Thyroid gland (tissue), 4 donors: ENCODE measurements around the gene SUGCT.

Source experiments
- POLR2A ChIP-seq, 2 donors: fragments of 450-650 bp; IDR thresholded peaks; one replicate each; pipeline ENCODE4 v1.6.1; 2017; ENCODE audit warnings: antibody characterized with exemption in 2 of 2, mild to moderate bottlenecking in 2 of 2, moderate library complexity in 1 of 2
- TF ChIP-seq, protein P1 (sequence below), 6 experiments: fragments of 200-600 bp in 3 of 6; fragments of 450-650 bp in 3 of 6; sonication (generic) in 3 of 6; IDR thresholded peaks; one replicate each; pipeline ENCODE4 v1.5.1; 2016 to 2019; ENCODE audit warnings: antibody characterized with exemption in 6 of 6, mild to moderate bottlenecking in 2 of 6, inconsistent platforms in 1 of 6, moderate library complexity in 1 of 6

DNA sequence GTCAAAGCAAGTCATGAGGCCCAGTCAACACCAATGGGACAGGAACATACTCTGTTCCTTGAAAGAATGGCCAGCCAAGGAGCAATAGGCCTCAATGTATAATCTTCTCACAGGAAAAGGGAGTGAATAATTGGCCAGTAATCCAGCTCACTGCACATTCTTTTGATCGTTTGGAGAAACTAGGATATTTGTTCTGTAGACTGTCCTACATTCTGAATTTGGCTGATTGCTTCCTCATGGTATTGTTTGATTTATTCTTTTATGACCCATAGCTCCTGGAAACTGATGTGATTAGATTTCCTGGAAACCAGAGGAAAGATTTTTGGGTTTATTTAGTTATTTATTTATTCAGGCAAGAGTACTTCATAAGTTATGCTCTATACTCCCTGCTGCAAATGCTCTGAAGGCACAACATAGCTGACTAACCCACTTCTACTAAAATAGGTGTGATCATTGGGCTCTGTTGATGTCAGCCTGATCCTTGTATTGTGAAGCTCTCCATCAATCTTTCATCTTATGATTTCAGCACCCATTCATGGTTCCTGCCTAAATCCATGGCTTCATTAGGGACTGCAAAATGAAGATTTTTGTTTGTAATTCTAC, 745.2 kb downstream of the SUGCT start:
- no peak for TF ChIP-seq POLR2A (IDR thresholded peaks at IDR 0.05)
- TF ChIP-seq, protein P1, sequence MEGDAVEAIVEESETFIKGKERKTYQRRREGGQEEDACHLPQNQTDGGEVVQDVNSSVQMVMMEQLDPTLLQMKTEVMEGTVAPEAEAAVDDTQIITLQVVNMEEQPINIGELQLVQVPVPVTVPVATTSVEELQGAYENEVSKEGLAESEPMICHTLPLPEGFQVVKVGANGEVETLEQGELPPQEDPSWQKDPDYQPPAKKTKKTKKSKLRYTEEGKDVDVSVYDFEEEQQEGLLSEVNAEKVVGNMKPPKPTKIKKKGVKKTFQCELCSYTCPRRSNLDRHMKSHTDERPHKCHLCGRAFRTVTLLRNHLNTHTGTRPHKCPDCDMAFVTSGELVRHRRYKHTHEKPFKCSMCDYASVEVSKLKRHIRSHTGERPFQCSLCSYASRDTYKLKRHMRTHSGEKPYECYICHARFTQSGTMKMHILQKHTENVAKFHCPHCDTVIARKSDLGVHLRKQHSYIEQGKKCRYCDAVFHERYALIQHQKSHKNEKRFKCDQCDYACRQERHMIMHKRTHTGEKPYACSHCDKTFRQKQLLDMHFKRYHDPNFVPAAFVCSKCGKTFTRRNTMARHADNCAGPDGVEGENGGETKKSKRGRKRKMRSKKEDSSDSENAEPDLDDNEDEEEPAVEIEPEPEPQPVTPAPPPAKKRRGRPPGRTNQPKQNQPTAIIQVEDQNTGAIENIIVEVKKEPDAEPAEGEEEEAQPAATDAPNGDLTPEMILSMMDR (IDR thresholded peaks at IDR 0.05): no peak
